ENCODE data around the gene BCL7A. TPM values are rescaled to one million over a fixed set of nuclear protein-coding genes. Genes with fewer than 3 reads are reported as not detected.

Gene BCL7A
- total and polyA plus RNA-seq, 9 of the 15 experiments (the other 6 are each of a cell fraction or from before 2014, with no cell fraction given), result 0.25 to 21.9 (median 14.9) TPM

DNA sequence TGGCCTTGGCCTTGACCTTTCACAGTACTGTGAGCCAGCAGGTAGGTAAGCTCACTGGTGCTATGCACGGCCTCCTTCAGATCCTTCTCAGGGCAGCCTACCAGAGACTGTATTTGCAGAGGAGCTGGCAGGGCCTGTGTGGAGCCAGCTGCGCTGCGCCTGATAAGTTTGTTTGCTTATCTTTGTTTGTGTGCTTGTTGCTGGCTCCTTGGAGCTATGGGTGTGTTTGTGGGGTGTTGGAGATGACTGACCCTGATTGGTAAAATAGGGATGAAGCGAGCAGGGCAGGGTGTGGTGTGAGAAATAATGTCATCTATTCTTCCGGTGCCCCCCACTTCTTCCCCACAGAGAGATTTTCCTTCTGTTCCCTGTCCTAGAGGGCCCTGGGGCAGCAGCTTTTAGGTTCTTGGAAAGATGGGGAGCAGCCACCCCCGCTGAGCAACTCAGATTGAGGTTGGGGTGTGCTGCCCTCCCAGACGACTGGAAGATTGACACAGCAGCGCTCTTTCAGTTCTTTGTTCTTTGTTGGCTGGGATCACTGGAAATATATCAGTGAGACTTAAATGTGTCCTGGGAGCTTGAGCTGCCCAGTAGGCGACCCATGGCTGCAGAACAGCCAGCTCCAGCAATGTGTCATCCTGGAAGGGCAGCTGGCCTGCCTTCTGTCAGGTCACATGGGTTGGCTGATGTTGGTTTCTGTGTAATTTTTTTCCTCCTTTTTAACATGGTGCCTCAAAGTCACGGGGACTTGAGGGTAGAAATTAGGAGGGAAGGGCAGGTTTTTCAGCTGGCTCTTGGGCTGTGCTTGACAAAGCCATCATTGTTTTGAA lies 76.5 kb downstream of the BCL7A start (continued):
- peak; percentile 86 for TF ChIP-seq HDAC3 (IDR thresholded peaks at IDR 0.05; ENCODE audit: borderline replicate concordance, partially characterized antibody)
- TF ChIP-seq, protein P1, sequence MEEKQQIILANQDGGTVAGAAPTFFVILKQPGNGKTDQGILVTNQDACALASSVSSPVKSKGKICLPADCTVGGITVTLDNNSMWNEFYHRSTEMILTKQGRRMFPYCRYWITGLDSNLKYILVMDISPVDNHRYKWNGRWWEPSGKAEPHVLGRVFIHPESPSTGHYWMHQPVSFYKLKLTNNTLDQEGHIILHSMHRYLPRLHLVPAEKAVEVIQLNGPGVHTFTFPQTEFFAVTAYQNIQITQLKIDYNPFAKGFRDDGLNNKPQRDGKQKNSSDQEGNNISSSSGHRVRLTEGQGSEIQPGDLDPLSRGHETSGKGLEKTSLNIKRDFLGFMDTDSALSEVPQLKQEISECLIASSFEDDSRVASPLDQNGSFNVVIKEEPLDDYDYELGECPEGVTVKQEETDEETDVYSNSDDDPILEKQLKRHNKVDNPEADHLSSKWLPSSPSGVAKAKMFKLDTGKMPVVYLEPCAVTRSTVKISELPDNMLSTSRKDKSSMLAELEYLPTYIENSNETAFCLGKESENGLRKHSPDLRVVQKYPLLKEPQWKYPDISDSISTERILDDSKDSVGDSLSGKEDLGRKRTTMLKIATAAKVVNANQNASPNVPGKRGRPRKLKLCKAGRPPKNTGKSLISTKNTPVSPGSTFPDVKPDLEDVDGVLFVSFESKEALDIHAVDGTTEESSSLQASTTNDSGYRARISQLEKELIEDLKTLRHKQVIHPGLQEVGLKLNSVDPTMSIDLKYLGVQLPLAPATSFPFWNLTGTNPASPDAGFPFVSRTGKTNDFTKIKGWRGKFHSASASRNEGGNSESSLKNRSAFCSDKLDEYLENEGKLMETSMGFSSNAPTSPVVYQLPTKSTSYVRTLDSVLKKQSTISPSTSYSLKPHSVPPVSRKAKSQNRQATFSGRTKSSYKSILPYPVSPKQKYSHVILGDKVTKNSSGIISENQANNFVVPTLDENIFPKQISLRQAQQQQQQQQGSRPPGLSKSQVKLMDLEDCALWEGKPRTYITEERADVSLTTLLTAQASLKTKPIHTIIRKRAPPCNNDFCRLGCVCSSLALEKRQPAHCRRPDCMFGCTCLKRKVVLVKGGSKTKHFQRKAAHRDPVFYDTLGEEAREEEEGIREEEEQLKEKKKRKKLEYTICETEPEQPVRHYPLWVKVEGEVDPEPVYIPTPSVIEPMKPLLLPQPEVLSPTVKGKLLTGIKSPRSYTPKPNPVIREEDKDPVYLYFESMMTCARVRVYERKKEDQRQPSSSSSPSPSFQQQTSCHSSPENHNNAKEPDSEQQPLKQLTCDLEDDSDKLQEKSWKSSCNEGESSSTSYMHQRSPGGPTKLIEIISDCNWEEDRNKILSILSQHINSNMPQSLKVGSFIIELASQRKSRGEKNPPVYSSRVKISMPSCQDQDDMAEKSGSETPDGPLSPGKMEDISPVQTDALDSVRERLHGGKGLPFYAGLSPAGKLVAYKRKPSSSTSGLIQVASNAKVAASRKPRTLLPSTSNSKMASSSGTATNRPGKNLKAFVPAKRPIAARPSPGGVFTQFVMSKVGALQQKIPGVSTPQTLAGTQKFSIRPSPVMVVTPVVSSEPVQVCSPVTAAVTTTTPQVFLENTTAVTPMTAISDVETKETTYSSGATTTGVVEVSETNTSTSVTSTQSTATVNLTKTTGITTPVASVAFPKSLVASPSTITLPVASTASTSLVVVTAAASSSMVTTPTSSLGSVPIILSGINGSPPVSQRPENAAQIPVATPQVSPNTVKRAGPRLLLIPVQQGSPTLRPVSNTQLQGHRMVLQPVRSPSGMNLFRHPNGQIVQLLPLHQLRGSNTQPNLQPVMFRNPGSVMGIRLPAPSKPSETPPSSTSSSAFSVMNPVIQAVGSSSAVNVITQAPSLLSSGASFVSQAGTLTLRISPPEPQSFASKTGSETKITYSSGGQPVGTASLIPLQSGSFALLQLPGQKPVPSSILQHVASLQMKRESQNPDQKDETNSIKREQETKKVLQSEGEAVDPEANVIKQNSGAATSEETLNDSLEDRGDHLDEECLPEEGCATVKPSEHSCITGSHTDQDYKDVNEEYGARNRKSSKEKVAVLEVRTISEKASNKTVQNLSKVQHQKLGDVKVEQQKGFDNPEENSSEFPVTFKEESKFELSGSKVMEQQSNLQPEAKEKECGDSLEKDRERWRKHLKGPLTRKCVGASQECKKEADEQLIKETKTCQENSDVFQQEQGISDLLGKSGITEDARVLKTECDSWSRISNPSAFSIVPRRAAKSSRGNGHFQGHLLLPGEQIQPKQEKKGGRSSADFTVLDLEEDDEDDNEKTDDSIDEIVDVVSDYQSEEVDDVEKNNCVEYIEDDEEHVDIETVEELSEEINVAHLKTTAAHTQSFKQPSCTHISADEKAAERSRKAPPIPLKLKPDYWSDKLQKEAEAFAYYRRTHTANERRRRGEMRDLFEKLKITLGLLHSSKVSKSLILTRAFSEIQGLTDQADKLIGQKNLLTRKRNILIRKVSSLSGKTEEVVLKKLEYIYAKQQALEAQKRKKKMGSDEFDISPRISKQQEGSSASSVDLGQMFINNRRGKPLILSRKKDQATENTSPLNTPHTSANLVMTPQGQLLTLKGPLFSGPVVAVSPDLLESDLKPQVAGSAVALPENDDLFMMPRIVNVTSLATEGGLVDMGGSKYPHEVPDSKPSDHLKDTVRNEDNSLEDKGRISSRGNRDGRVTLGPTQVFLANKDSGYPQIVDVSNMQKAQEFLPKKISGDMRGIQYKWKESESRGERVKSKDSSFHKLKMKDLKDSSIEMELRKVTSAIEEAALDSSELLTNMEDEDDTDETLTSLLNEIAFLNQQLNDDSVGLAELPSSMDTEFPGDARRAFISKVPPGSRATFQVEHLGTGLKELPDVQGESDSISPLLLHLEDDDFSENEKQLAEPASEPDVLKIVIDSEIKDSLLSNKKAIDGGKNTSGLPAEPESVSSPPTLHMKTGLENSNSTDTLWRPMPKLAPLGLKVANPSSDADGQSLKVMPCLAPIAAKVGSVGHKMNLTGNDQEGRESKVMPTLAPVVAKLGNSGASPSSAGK (IDR thresholded peaks at IDR 0.05), result no peak
- TF ChIP-seq ZNF165 (CRISPR knock-in tag; IDR thresholded peaks at IDR 0.05; ENCODE audit: borderline replicate concordance), result no peak
- TF ChIP-seq TAF7 (tag; IDR thresholded peaks at IDR 0.05), result no peak
- TF ChIP-seq, protein P2, sequence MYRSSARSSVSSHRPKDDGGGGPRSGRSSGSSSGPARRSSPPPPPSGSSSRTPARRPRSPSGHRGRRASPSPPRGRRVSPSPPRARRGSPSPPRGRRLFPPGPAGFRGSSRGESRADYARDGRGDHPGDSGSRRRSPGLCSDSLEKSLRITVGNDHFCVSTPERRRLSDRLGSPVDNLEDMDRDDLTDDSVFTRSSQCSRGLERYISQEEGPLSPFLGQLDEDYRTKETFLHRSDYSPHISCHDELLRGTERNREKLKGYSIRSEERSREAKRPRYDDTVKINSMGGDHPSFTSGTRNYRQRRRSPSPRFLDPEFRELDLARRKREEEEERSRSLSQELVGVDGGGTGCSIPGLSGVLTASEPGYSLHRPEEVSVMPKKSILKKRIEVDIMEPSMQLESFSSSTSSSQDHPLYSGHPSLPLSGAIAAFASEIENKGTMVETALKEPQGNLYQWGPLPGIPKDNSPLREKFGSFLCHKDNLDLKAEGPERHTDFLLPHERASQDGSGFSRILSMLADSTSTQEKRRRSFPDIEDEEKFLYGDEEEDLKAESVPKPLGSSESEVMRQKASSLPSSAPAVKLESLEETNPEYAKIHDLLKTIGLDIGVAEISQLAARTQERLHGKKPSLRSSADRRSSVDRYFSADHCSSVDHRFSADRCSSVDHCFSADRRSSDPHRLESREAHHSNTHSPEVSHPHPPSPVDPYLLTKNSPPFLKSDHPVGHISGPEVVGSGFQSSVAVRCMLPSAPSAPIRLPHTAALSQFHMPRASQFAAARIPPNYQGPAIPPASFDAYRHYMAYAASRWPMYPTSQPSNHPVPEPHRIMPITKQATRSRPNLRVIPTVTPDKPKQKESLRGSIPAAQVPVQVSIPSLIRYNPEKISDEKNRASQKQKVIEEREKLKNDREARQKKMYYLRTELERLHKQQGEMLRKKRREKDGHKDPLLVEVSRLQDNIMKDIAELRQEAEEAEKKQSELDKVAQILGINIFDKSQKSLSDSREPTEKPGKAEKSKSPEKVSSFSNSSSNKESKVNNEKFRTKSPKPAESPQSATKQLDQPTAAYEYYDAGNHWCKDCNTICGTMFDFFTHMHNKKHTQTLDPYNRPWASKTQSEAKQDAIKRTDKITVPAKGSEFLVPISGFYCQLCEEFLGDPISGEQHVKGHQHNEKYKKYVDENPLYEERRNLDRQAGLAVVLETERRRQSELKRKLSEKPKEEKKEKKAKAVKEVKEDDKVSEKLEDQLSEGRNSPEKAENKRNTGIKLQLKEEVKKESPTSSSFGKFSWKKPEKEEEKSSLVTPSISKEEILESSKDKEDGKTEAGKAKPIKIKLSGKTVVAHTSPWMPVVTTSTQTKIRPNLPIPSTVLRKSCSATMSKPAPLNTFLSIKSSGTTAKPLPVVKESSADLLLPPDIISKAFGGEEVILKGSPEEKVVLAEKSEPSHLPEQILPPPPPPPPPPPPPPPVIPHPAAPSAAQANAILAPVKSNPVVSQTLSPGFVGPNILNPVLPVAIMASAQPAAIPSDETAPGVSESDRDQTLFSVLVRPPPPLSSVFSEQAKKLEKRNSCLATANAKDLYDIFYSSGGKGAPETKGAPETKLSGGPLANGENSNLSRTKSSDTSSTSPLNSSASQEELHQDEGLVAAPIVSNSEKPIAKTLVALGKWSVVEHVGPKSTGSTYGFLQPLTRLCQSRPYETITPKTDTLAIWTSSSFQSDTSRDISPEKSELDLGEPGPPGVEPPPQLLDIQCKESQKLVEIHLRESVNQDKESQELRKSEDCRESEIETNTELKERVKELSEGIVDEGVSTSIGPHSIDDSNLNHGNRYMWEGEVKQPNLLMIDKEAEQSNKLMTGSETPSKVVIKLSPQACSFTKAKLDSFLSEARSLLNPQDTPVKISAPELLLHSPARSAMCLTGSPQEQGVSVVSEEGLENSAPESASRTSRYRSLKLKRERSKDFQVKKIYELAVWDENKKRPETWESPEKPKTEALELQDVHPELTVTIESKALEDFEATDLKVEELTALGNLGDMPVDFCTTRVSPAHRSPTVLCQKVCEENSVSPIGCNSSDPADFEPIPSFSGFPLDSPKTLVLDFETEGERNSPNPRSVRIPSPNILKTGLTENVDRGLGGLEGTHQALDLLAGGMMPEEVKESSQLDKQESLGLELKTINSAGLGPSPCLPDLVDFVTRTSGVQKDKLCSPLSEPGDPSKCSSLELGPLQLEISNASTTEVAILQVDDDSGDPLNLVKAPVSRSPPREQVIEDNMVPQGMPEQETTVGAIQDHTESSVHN (IDR thresholded peaks at IDR 0.05; ENCODE audit: borderline replicate concordance in 1 of 2, low read depth in 1 of 2), result peak in 1 of 2 experiments; percentile 62; a peak in 1 of 4 replicates
